SU-DHL-6 (cell line): ENCODE results near the gene ACACB.

ENCODE experiments used
- CTCF ChIP-seq: fragments of 200-600 bp; sonication (generic); IDR thresholded peaks from one replicate; pipeline ENCODE4 v1.5.1; 2017; ENCODE audit warnings: antibody characterized with exemption, mild to moderate bottlenecking, low read length, moderate library complexity; ENCODE audit not compliant: insufficient read depth, poor library complexity, severe bottlenecking
- EZH2phosphoT487 ChIP-seq: fragments of 200-600 bp; sonication (generic), shearing (Covaris generic); conservative IDR thresholded peaks from 2 replicates; pipeline ENCODE4 v1.6.1; 2018; ENCODE audit warnings: mild to moderate bottlenecking, antibody characterized with exemption, low read length, moderate library complexity, mixed read lengths

- TF ChIP-seq CTCF: no peak
- TF ChIP-seq EZH2phosphoT487: no peak
These were observed 96.2 kb downstream of the ACACB start for GRCh38 chr12:109212460-109213115.
